ENCODE data around the gene CCNI.
"Not testable (repeated sequence)": the region's sequence is repeated elsewhere in the genome, so short reads cannot be mapped to it uniquely, and the experiment has no call there.

Gene CCNI

GRCh38 chr4:77037736-77038135 lies 38.1 kb downstream of the CCNI start:
- no peak for DNase-seq

GRCh38 chr4:77037168-77037567 lies 38.6 kb downstream of the CCNI start:
- DNase-seq: not testable (repeated sequence)

GRCh38 chr4:77036206-77036605 lies 39.6 kb downstream of the CCNI start:
- DNase-seq: no peak

GRCh38 chr4:77035153-77035552 lies 40.6 kb downstream of the CCNI start:
- no peak for DNase-seq

- no peak for DNase-seq
These were observed 44.2 kb downstream of the CCNI start for GRCh38 chr4:77031544-77031943.

GRCh38 chr4:77029757-77030156 lies 46.0 kb downstream of the CCNI start:
- not testable (repeated sequence) for DNase-seq

GRCh38 chr4:77028246-77028645 lies 47.5 kb downstream of the CCNI start:
- DNase-seq: no peak

- DNase-seq: no peak
These were observed 49.5 kb downstream of the CCNI start for GRCh38 chr4:77026322-77026704.

- DNase-seq: no peak
These were observed 50.0 kb downstream of the CCNI start for GRCh38 chr4:77025643-77026321.

GRCh38 chr4:77023920-77024319 lies 51.9 kb downstream of the CCNI start:
- no peak for DNase-seq

- no peak for DNase-seq
These were observed 53.1 kb downstream of the CCNI start for GRCh38 chr4:77022560-77023179.

GRCh38 chr4:77021614-77022089 lies 54.1 kb downstream of the CCNI start:
- DNase-seq: no peak

GRCh38 chr4:77020017-77020416 lies 55.8 kb downstream of the CCNI start:
- no peak for DNase-seq

- no peak for DNase-seq
These were observed 60.4 kb downstream of the CCNI start for GRCh38 chr4:77015390-77015789.

GRCh38 chr4:77014256-77014655 lies 61.5 kb downstream of the CCNI start:
- no peak for DNase-seq

GRCh38 chr4:77012726-77013125 lies 63.1 kb downstream of the CCNI start:
- DNase-seq: no peak

GRCh38 chr4:77010841-77011354 lies 64.9 kb downstream of the CCNI start:
- DNase-seq: no peak

GRCh38 chr4:77009511-77010115 lies 66.2 kb downstream of the CCNI start:
- DNase-seq: no peak

- peak; percentile 39 for DNase-seq
These were observed 68.2 kb downstream of the CCNI start for GRCh38 chr4:77007358-77008230.

- no peak for DNase-seq
These were observed 68.9 kb downstream of the CCNI start for GRCh38 chr4:77006753-77007353.

- no peak for DNase-seq
These were observed 72.4 kb downstream of the CCNI start for GRCh38 chr4:77003400-77003799.

GRCh38 chr4:77002321-77003107 lies 73.3 kb downstream of the CCNI start:
- DNase-seq: no peak
